H9 (cell line): ENCODE data around the gene EIF3B. TPM values are rescaled to one million over a fixed set of nuclear protein-coding genes. Genes with fewer than 3 reads are reported as not detected.

Source experiments
- DNase-seq: peaks from one replicate; pipeline ENCODE4 v3.0.0-alpha.2; 2017
- H2AFZ ChIP-seq: one replicate; pipeline ENCODE4 v1.6.1; 2013; ENCODE audit warnings: mild to moderate bottlenecking, low read length, control low read depth, moderate library complexity
- H2AK5ac ChIP-seq: 2 replicates; pipeline ENCODE4 v1.6.1; 2013; ENCODE audit warnings: low read length, control low read depth, mixed read lengths; ENCODE audit not compliant: insufficient read length
- H2BK120ac ChIP-seq: one replicate; pipeline ENCODE4 v1.6.1; 2013; ENCODE audit warnings: low read depth, mild to moderate bottlenecking, low read length, control low read depth, inconsistent platforms; ENCODE audit not compliant: poor library complexity, severe bottlenecking
- H2BK12ac ChIP-seq: 2 replicates; pipeline ENCODE4 v1.6.1; 2013; ENCODE audit warnings: low read length, control low read depth, mixed read lengths, low read depth; ENCODE audit not compliant: insufficient read length
- H2BK15ac ChIP-seq: 2 replicates; pipeline ENCODE4 v1.6.1; 2013; ENCODE audit warnings: low read depth, low read length, control low read depth
- H2BK20ac ChIP-seq: one replicate; pipeline ENCODE4 v1.6.1; 2013; ENCODE audit warnings: low read depth, mild to moderate bottlenecking, low read length, control low read depth, inconsistent platforms; ENCODE audit not compliant: poor library complexity, severe bottlenecking
- H2BK5ac ChIP-seq: 2 replicates; pipeline ENCODE4 v1.6.1; 2013; ENCODE audit warnings: low read length, control low read depth, mixed read lengths; ENCODE audit not compliant: insufficient read length
- H3K14ac ChIP-seq: 2 replicates; pipeline ENCODE4 v1.6.1; 2013; ENCODE audit warnings: low read length, control low read depth; ENCODE audit not compliant: insufficient read depth
- H3K18ac ChIP-seq: 2 replicates; pipeline ENCODE4 v1.6.1; 2013; ENCODE audit warnings: low read depth, mild to moderate bottlenecking, mixed read lengths, low read length, control low read depth; ENCODE audit not compliant: insufficient read length
- H3K23ac ChIP-seq: 2 replicates; pipeline ENCODE4 v1.6.1; 2013; ENCODE audit warnings: low read length, control low read depth, mixed read lengths, low read depth; ENCODE audit not compliant: insufficient read length
- H3K23me2 ChIP-seq: 2 replicates; pipeline ENCODE4 v1.6.1; 2013; ENCODE audit warnings: low read depth, mild to moderate bottlenecking, mixed read lengths, low read length, control low read depth; ENCODE audit not compliant: insufficient read length, poor library complexity, severe bottlenecking
- H3K27ac ChIP-seq: 2 replicates; pipeline ENCODE4 v1.5.1; 2013; ENCODE audit warnings: low read length, control low read depth, mixed read lengths, low read depth; ENCODE audit not compliant: insufficient read length
- H3K27me3 ChIP-seq: 2 replicates; pipeline ENCODE4 v1.6.1; 2013; ENCODE audit warnings: low read length, control low read depth, inconsistent platforms; ENCODE audit not compliant: insufficient read depth
- H3K4ac ChIP-seq: 2 replicates; pipeline ENCODE4 v1.6.1; 2013; ENCODE audit warnings: low read depth, mild to moderate bottlenecking, control low read depth, inconsistent platforms, low read length, moderate library complexity
- H3K4me1 ChIP-seq: 2 replicates; pipeline ENCODE4 v1.6.1; 2013; ENCODE audit warnings: low read length, control low read depth, inconsistent platforms; ENCODE audit not compliant: insufficient read depth
- H3K4me2 ChIP-seq: 2 replicates; pipeline ENCODE4 v1.6.1; 2013; ENCODE audit warnings: low read length, control low read depth, mixed read lengths; ENCODE audit not compliant: insufficient read length, insufficient read depth
- H3K56ac ChIP-seq: 2 replicates; pipeline ENCODE4 v1.6.1; 2013; ENCODE audit warnings: low read depth, mild to moderate bottlenecking, mixed read lengths, low read length, control low read depth; ENCODE audit not compliant: insufficient read length
- H3K79me1 ChIP-seq: 2 replicates; pipeline ENCODE4 v1.6.1; 2013; ENCODE audit warnings: low read depth, mild to moderate bottlenecking, moderate library complexity, low read length, control low read depth, inconsistent platforms; ENCODE audit not compliant: insufficient read depth, poor library complexity, severe bottlenecking
- H3K79me2 ChIP-seq: 2 replicates; pipeline ENCODE4 v1.6.1; 2013; ENCODE audit warnings: low read length, control low read depth, inconsistent platforms; ENCODE audit not compliant: insufficient read depth
- H3K9ac ChIP-seq: 2 replicates; pipeline ENCODE4 v1.6.1; 2013; ENCODE audit warnings: low read length, control low read depth, mixed read lengths; ENCODE audit not compliant: insufficient read length; ENCODE audit errors: extremely low read depth
- H3K9me3 ChIP-seq: one replicate; pipeline ENCODE4 v1.6.1; 2013; ENCODE audit warnings: low read depth, low read length, inconsistent platforms; ENCODE audit not compliant: control insufficient read depth
- H3T11ph ChIP-seq: one replicate; pipeline ENCODE4 v1.6.1; 2013; ENCODE audit warnings: mild to moderate bottlenecking, low read length, control low read depth, inconsistent platforms
- H4K20me1 ChIP-seq: one replicate; pipeline ENCODE4 v1.6.1; 2013; ENCODE audit not compliant: control insufficient read depth, insufficient read length, insufficient read depth
- H4K5ac ChIP-seq: 2 replicates; pipeline ENCODE4 v1.6.1; 2013; ENCODE audit warnings: low read depth, mild to moderate bottlenecking, mixed read lengths, low read length, control low read depth; ENCODE audit not compliant: insufficient read length
- H4K8ac ChIP-seq: replicated peaks from 2 replicates; pipeline ENCODE4 v1.6.1; 2013; ENCODE audit warnings: low read length, control low read depth, mixed read lengths, low read depth; ENCODE audit not compliant: insufficient read length
- H4K91ac ChIP-seq: 2 replicates; pipeline ENCODE4 v1.6.1; 2013; ENCODE audit warnings: low read depth, mild to moderate bottlenecking, moderate library complexity, mixed read lengths, low read length, control low read depth; ENCODE audit not compliant: insufficient read length
- H3K27ac Mint-ChIP-seq, 3 experiments: 2 replicates in 2 of 3; 3 replicates in 1 of 3; pipeline ENCODE4 v1.8.0; 2020 to 2021; ENCODE audit warnings: mixed read lengths in 3 of 3, mild to moderate bottlenecking in 1 of 3, moderate library complexity in 1 of 3
- H3K27me3 Mint-ChIP-seq: 2 replicates; pipeline ENCODE4 v1.8.0; 2021; ENCODE audit warnings: low read depth, mild to moderate bottlenecking, moderate library complexity, mixed read lengths
- H3K36me3 Mint-ChIP-seq, 3 experiments: 2 replicates in 2 of 3; 3 replicates in 1 of 3; pipeline ENCODE4 v1.8.0; 2020 to 2021; ENCODE audit warnings: low read depth in 3 of 3, mixed read lengths in 3 of 3; ENCODE audit not compliant: insufficient read depth in 1 of 3
- H3K4me1 Mint-ChIP-seq, 2 experiments: 2 replicates each; pipeline ENCODE4 v1.8.0; 2020; ENCODE audit warnings: mixed read lengths in 2 of 2
- H3K4me3 Mint-ChIP-seq, 2 experiments: 2 replicates in 1 of 2; 3 replicates in 1 of 2; pipeline ENCODE4 v1.8.0; 2020 to 2021; ENCODE audit warnings: mild to moderate bottlenecking in 2 of 2, mixed read lengths in 2 of 2, moderate library complexity in 1 of 2
- H3K9me3 Mint-ChIP-seq, 2 experiments: 2 replicates in 1 of 2; 3 replicates in 1 of 2; pipeline ENCODE4 v1.8.0; 2020; ENCODE audit warnings: mild to moderate bottlenecking in 2 of 2, mixed read lengths in 2 of 2, moderate library complexity in 1 of 2
- CTCF ChIP-seq: fragments of 200-600 bp; sonication (generic); conservative IDR thresholded peaks from 3 replicates; pipeline ENCODE4 v1.8.0; 2021; ENCODE audit warnings: antibody characterized with exemption, mild to moderate bottlenecking
- WGBS: extraction: QIAGEN DNeasy Blood & Tissue Kit; methylation state at CpG from one replicate; pipeline ENCODE4 v1.1.7; 2013; ENCODE audit warnings: missing lambda C conversion rate, low lambda C conversion rate, mixed read lengths; ENCODE audit not compliant: insufficient read length; ENCODE audit errors: extremely low coverage; 5-methylcytosine and 5-hydroxymethylcytosine counted together
- total RNA-seq: library from RNA; stranded (reverse); gene quantifications from 2 replicates; pipeline ENCODE4 v1.2.1, GENCODE V29; 2021

EIF3B gene
- total RNA-seq, 1 experiment from 2014 or later: 337 TPM

- no peak overlapping the region for H2AFZ ChIP-seq
- H4K8ac ChIP-seq: no peak overlapping the region
- Mint-ChIP-seq H3K27me3 (no peaks in the 10 kb centered on the region), H3K27ac (peak overlapping the region in 1 of 3 experiments; percentile 22; a peak in 3 of 7 replicates), H3K4me1 (no peaks in the 10 kb centered on the region; a peak in 1 of 4 replicates), H3K9me3 (no peaks in the 10 kb centered on the region), H3K36me3 (peaks cover 0 to 20% (median 6%) of the 10 kb centered on the region in 3 experiments; a peak in 4 of 7 replicates), H3K4me3 (no peak overlapping the region)
- DNase-seq: no peak
- H3K4me1 ChIP-seq: no peaks in the 10 kb centered on the region
- no peak overlapping the region for H4K91ac ChIP-seq
- H3K27ac ChIP-seq: no peak overlapping the region
- no peak overlapping the region for H2AK5ac ChIP-seq
- no peak overlapping the region for H4K5ac ChIP-seq
- no peak overlapping the region for H2BK5ac ChIP-seq
- WGBS: no CpG with 5 or more reads among the region's 2 CpGs
- no peaks in the 10 kb centered on the region for H3K79me1 ChIP-seq
- no peak overlapping the region for H3T11ph ChIP-seq
- no peak overlapping the region for H2BK20ac ChIP-seq
- H2BK15ac ChIP-seq: no peak overlapping the region
- no peaks in the 10 kb centered on the region for H4K20me1 ChIP-seq
- no peaks in the 10 kb centered on the region for H3K79me2 ChIP-seq
- no peak overlapping the region for H3K56ac ChIP-seq
- H3K9me3 ChIP-seq: no peaks in the 10 kb centered on the region
- no peaks in the 10 kb centered on the region for H3K27me3 ChIP-seq
- no peak overlapping the region for H3K23ac ChIP-seq
- H2BK120ac ChIP-seq: no peak overlapping the region
- no peak for TF ChIP-seq CTCF
- no peak overlapping the region for H3K14ac ChIP-seq
- no peak overlapping the region for H3K18ac ChIP-seq
- no peaks in the 10 kb centered on the region for H3K23me2 ChIP-seq
- H2BK12ac ChIP-seq: no peak overlapping the region
- no peak overlapping the region for H3K9ac ChIP-seq
- no peak overlapping the region for H3K4ac ChIP-seq
- H3K4me2 ChIP-seq: no peak overlapping the region
Measured at GRCh38 chr7:2330493-2330892, 24.1 kb upstream of the EIF3B start.
